MM.1S (cell line): ENCODE results near the gene CABP4.

Experiments
- DNase-seq: peaks from one replicate; pipeline ENCODE4 v3.0.0-alpha.2; 2015
- H2AFZ ChIP-seq: fragments of 300-600 bp; sonication (generic); 2 replicates; pipeline ENCODE4 v1.6.0; 2016; ENCODE audit warnings: antibody characterized with exemption, low read length
- H3F3A ChIP-seq: fragments of 300-600 bp; sonication (generic); 2 replicates; pipeline ENCODE4 v1.6.1; 2016; ENCODE audit warnings: mild to moderate bottlenecking, antibody characterized with exemption, low read length, moderate library complexity, mixed read lengths; ENCODE audit not compliant: insufficient read depth
- H3K27ac ChIP-seq: fragments of 300-600 bp; sonication (generic); 2 replicates; pipeline ENCODE4 v1.5.1; 2016; ENCODE audit warnings: mild to moderate bottlenecking, low read length
- H3K27me3 ChIP-seq: fragments of 300-600 bp; sonication (generic); replicated peaks from 2 replicates; pipeline ENCODE4 v1.6.0; 2016; ENCODE audit warnings: low read length; ENCODE audit not compliant: insufficient read depth
- H3K36me3 ChIP-seq: fragments of 300-600 bp; sonication (generic); replicated peaks from 2 replicates; pipeline ENCODE4 v1.6.1; 2016; ENCODE audit warnings: mild to moderate bottlenecking, low read length, mixed read lengths; ENCODE audit not compliant: insufficient read depth
- H3K4me1 ChIP-seq: fragments of 300-600 bp; sonication (generic); 2 replicates; pipeline ENCODE4 v1.6.1; 2016; ENCODE audit warnings: low read length, mixed read lengths
- H3K4me2 ChIP-seq: fragments of 300-600 bp; sonication (generic); 2 replicates; pipeline ENCODE4 v1.6.0; 2016; ENCODE audit warnings: low read depth, low read length
- H3K4me3 ChIP-seq: fragments of 300-600 bp; sonication (generic); 2 replicates; pipeline ENCODE4 v1.5.1; 2016; ENCODE audit warnings: low read length, mixed read lengths
- H3K79me2 ChIP-seq: fragments of 300-600 bp; sonication (generic); 2 replicates; pipeline ENCODE4 v1.6.1; 2016; ENCODE audit warnings: mixed run types, low read length, mixed read lengths
- H3K9ac ChIP-seq: fragments of 300-600 bp; sonication (generic); 2 replicates; pipeline ENCODE4 v1.6.1; 2016; ENCODE audit warnings: low read length, mixed read lengths
- H3K9me2 ChIP-seq: fragments of 300-600 bp; sonication (generic); replicated peaks from 2 replicates; pipeline ENCODE4 v1.6.1; 2016; ENCODE audit warnings: mild to moderate bottlenecking, low read length, mixed read lengths; ENCODE audit not compliant: insufficient read depth
- H3K9me3 ChIP-seq: fragments of 300-600 bp; sonication (generic); replicated peaks from 2 replicates; pipeline ENCODE4 v1.6.1; 2016; ENCODE audit warnings: mild to moderate bottlenecking, low read length, mixed read lengths; ENCODE audit not compliant: insufficient read depth
- H4K20me1 ChIP-seq: fragments of 300-600 bp; sonication (generic); 2 replicates; pipeline ENCODE4 v1.6.1; 2016; ENCODE audit warnings: mild to moderate bottlenecking, low read length, moderate library complexity, mixed read lengths; ENCODE audit not compliant: insufficient read depth
- CTCF ChIP-seq: fragments of 300-600 bp; sonication (generic); IDR thresholded peaks from 2 replicates; pipeline ENCODE4 v1.5.1; 2016; ENCODE audit warnings: antibody characterized with exemption, low read length, mixed read lengths
- EZH2 ChIP-seq: fragments of 300-600 bp; sonication (generic); optimal IDR thresholded peaks from 2 replicates; pipeline ENCODE3; 2017; ENCODE audit warnings: low read depth, mild to moderate bottlenecking, antibody characterized with exemption, low read length, mixed read lengths
- EZH2phosphoT487 ChIP-seq: fragments of 300-600 bp; sonication (generic); IDR thresholded peaks from 2 replicates; pipeline ENCODE4 v1.6.1; 2018; ENCODE audit warnings: antibody characterized with exemption, low read length

The CABP4 gene

GRCh38 chr11:67436459-67437081 is 18.6 kb upstream of the CABP4 start:
- H3K4me3 ChIP-seq = no peak overlapping the region
- no peaks in the 10 kb centered on the region for H3F3A ChIP-seq
- no peak overlapping the region for H3K4me2 ChIP-seq
- no peak overlapping the region for H2AFZ ChIP-seq
- no peak overlapping the region for H3K9ac ChIP-seq
- no peaks in the 10 kb centered on the region; the same call in 1 of the 2 replicates for H3K36me3 ChIP-seq
- no peak for DNase-seq
- TF ChIP-seq EZH2phosphoT487 = no peak
- no peak for TF ChIP-seq CTCF
- no peak for TF ChIP-seq EZH2
- H3K9me3 ChIP-seq = no peaks in the 10 kb centered on the region
- H3K27ac ChIP-seq = no peak overlapping the region
- no peaks in the 10 kb centered on the region for H4K20me1 ChIP-seq
- H3K27me3 ChIP-seq = no peaks in the 10 kb centered on the region
- H3K79me2 ChIP-seq = peaks cover 3% of the 10 kb centered on the region; the same call in 1 of the 2 replicates
- no peaks in the 10 kb centered on the region for H3K9me2 ChIP-seq
- H3K4me1 ChIP-seq = no peaks in the 10 kb centered on the region

- Histone ChIP-seq H3K27ac (no peak within 1 kb of the TSS), H3K4me1 (no peaks in the 10 kb centered on the region), H3K4me3 (no peak within 1 kb of the TSS), H3F3A (no peaks in the 10 kb centered on the region), H3K9me3 (no peaks in the 10 kb centered on the region), H3K27me3 (no peaks in the 10 kb centered on the region), H3K36me3 (no peaks in the 10 kb centered on the region; the same call in 1 of the 2 replicates), H3K4me2 (no peak within 1 kb of the TSS), H3K79me2 (no peaks in the 10 kb centered on the region), H3K9me2 (no peaks in the 10 kb centered on the region), H3K9ac (no peak within 1 kb of the TSS), H4K20me1 (no peaks in the 10 kb centered on the region), H2AFZ (no peak within 1 kb of the TSS)
- no peak for DNase-seq
- TF ChIP-seq CTCF (no peak), EZH2phosphoT487 (no peak), EZH2 (no peak)
These were observed 17.9 kb upstream of the CABP4 start, which contains the start of gene PTPRCAP for GRCh38 chr11:67437082-67437808. PTPRCAP (minus strand) TSS chr11:67437682; CDS start chr11:67437619, 63 bp downstream.

GRCh38 chr11:67437809-67438157 is 17.4 kb upstream of the CABP4 start:
- DNase-seq = no peak
- H2AFZ ChIP-seq = no peak overlapping the region
- H3K9me2 ChIP-seq = no peaks in the 10 kb centered on the region
- H4K20me1 ChIP-seq = no peaks in the 10 kb centered on the region
- no peaks in the 10 kb centered on the region for H3K27me3 ChIP-seq
- H3K4me2 ChIP-seq = no peak overlapping the region
- H3K79me2 ChIP-seq = no peaks in the 10 kb centered on the region
- no peaks in the 10 kb centered on the region for H3K9me3 ChIP-seq
- no peak overlapping the region for H3K9ac ChIP-seq
- H3K4me1 ChIP-seq = no peaks in the 10 kb centered on the region
- no peak overlapping the region for H3K27ac ChIP-seq
- H3K4me3 ChIP-seq = no peak overlapping the region
- no peaks in the 10 kb centered on the region; the same call in 1 of the 2 replicates for H3K36me3 ChIP-seq
- no peaks in the 10 kb centered on the region for H3F3A ChIP-seq
- TF ChIP-seq EZH2 = no peak
- no peak for TF ChIP-seq CTCF
- no peak for TF ChIP-seq EZH2phosphoT487
